SK-N-MC (cell line): ENCODE results near the gene NEURL2.

ENCODE experiments used
- EZH2 ChIP-seq: fragments of 200-600 bp; sonication (generic); IDR thresholded peaks from one replicate; pipeline ENCODE4 v1.6.1; 2017; ENCODE audit warnings: antibody characterized with exemption
- POLR2AphosphoS5 ChIP-seq: IDR thresholded peaks from 2 replicates; pipeline ENCODE4 v1.6.1; 2012; ENCODE audit warnings: mild to moderate bottlenecking, low read depth, low read length, borderline replicate concordance

GRCh38 chr20:45853484-45853883 lies 37.5 kb downstream of the NEURL2 start:
- TF ChIP-seq EZH2 = no peak
- no peak for TF ChIP-seq POLR2AphosphoS5
